DOHH2 (cell line): ENCODE data around the gene SMIM10L2A.
A peak's percentile ranks its signal among the peaks of the same experiment; 100 is the strongest.
"Not testable (repeated sequence)": the region's sequence is repeated elsewhere in the genome, so short reads cannot be mapped to it uniquely, and the experiment has no call there.

Source experiments
- H3F3A ChIP-seq: fragments of 200-600 bp; sonication (generic), shearing (Covaris generic); 2 replicates; pipeline ENCODE4 v1.6.0; 2016; ENCODE audit warnings: antibody characterized with exemption, mild to moderate bottlenecking; ENCODE audit not compliant: control insufficient read depth, insufficient read depth
- H3K27ac ChIP-seq: fragments of 200-600 bp; sonication (generic); 2 replicates; pipeline ENCODE4 v1.5.1; 2014; ENCODE audit warnings: low read depth, mild to moderate bottlenecking, low read length, moderate library complexity
- H3K27me3 ChIP-seq: fragments of 200-600 bp; sonication (generic); 2 replicates; pipeline ENCODE4 v1.6.1; 2014; ENCODE audit warnings: mild to moderate bottlenecking, low read length, mixed read lengths; ENCODE audit not compliant: control insufficient read depth
- H3K36me3 ChIP-seq: fragments of 200-600 bp; sonication (generic); 2 replicates; pipeline ENCODE4 v1.6.1; 2014; ENCODE audit warnings: mild to moderate bottlenecking, low read length, moderate library complexity, mixed read lengths; ENCODE audit not compliant: control insufficient read depth
- H3K4me1 ChIP-seq: fragments of 200-600 bp; sonication (generic); 2 replicates; pipeline ENCODE4 v1.6.1; 2014; ENCODE audit warnings: mild to moderate bottlenecking, low read length, mixed read lengths; ENCODE audit not compliant: control insufficient read depth
- H3K4me2 ChIP-seq: fragments of 200-600 bp; sonication (generic); 2 replicates; pipeline ENCODE4 v1.6.0; 2014; ENCODE audit warnings: mild to moderate bottlenecking, low read length, moderate library complexity
- H3K4me3 ChIP-seq: fragments of 200-600 bp; sonication (generic); 2 replicates; pipeline ENCODE4 v1.5.1; 2014; ENCODE audit warnings: mild to moderate bottlenecking, low read length, mixed read lengths
- H3K79me2 ChIP-seq: fragments of 200-600 bp; sonication (generic); 2 replicates; pipeline ENCODE4 v1.6.1; 2014; ENCODE audit warnings: mild to moderate bottlenecking, low read length, mixed read lengths; ENCODE audit not compliant: control insufficient read depth
- H3K9me2 ChIP-seq: fragments of 200-600 bp; sonication (generic); replicated peaks from 2 replicates; pipeline ENCODE4 v1.6.1; 2014; ENCODE audit warnings: mild to moderate bottlenecking, low read length, mixed read lengths; ENCODE audit not compliant: control insufficient read depth
- H3K9me3 ChIP-seq: fragments of 200-600 bp; sonication (generic); 2 replicates; pipeline ENCODE4 v1.6.1; 2014; ENCODE audit warnings: antibody characterized with exemption, low read length, mixed read lengths; ENCODE audit not compliant: control insufficient read depth, insufficient read depth
- H4K20me1 ChIP-seq: fragments of 200-600 bp; sonication (generic); 2 replicates; pipeline ENCODE4 v1.6.0; 2014; ENCODE audit warnings: low read depth, mild to moderate bottlenecking, antibody characterized with exemption, low read length, moderate library complexity; ENCODE audit not compliant: control insufficient read depth, insufficient read depth
- CTCF ChIP-seq: fragments of 200-600 bp; sonication (generic); IDR thresholded peaks from one replicate; pipeline ENCODE4 v1.5.1; 2014; ENCODE audit warnings: antibody characterized with exemption, mild to moderate bottlenecking, low read depth, low read length; ENCODE audit not compliant: poor library complexity, severe bottlenecking
- EZH2phosphoT487 ChIP-seq: fragments of 200-600 bp; sonication (generic); IDR thresholded peaks from 2 replicates; pipeline ENCODE4 v1.6.1; 2017; ENCODE audit warnings: borderline replicate concordance, mild to moderate bottlenecking, antibody characterized with exemption, low read length, moderate library complexity, mixed read lengths

Gene SMIM10L2A

GRCh38 chrX:135421537-135421931 is 210 bp upstream of the SMIM10L2A start:
- Histone ChIP-seq H3K36me3 (no peaks in the 10 kb centered on the region), H3K27me3 (no peaks in the 10 kb centered on the region), H3K4me2 (peak overlapping the region; percentile 60), H3F3A (no peaks in the 10 kb centered on the region), H3K4me3 (peak overlapping the region; percentile 57), H3K27ac (no peak overlapping the region), H3K4me1 (peaks cover 4% of the 10 kb centered on the region; the same call in 1 of the 2 replicates), H3K9me3 (no peaks in the 10 kb centered on the region), H3K9me2 (no peaks in the 10 kb centered on the region), H3K79me2 (no peaks in the 10 kb centered on the region), H4K20me1 (no peaks in the 10 kb centered on the region)
- TF ChIP-seq EZH2phosphoT487 (no peak), CTCF (no peak)

GRCh38 chrX:135422810-135423168 is 1.0 kb downstream of the SMIM10L2A start:
- not testable (repeated sequence) for H3K4me1 ChIP-seq, H3K79me2 ChIP-seq, H4K20me1 ChIP-seq, H3K4me3 ChIP-seq, H3K36me3 ChIP-seq, H3F3A ChIP-seq, H3K27me3 ChIP-seq, H3K27ac ChIP-seq, H3K9me3 ChIP-seq, H3K9me2 ChIP-seq, H3K4me2 ChIP-seq

- not testable (repeated sequence) for H3K4me2 ChIP-seq, H3K79me2 ChIP-seq, H3K9me3 ChIP-seq, H3K4me3 ChIP-seq, H3K27ac ChIP-seq, H3K27me3 ChIP-seq, H3K4me1 ChIP-seq, H3F3A ChIP-seq, H3K36me3 ChIP-seq, H3K9me2 ChIP-seq, H4K20me1 ChIP-seq
Observed at GRCh38 chrX:135423173-135423864, 1.6 kb downstream of the SMIM10L2A start.

- Histone ChIP-seq H3K9me2 (no peaks in the 10 kb centered on the region), H3K4me2 (no peak overlapping the region), H3K4me1 (peaks cover 4% of the 10 kb centered on the region; the same call in 1 of the 2 replicates), H3K36me3 (no peaks in the 10 kb centered on the region), H4K20me1 (no peaks in the 10 kb centered on the region), H3K27me3 (peaks cover 4% of the 10 kb centered on the region; the same call in 1 of the 2 replicates), H3K4me3 (no peak overlapping the region), H3K79me2 (no peaks in the 10 kb centered on the region), H3K27ac (no peak overlapping the region), H3K9me3 (no peaks in the 10 kb centered on the region), H3F3A (no peaks in the 10 kb centered on the region)
- no peak for TF ChIP-seq EZH2phosphoT487
- TF ChIP-seq CTCF, result no peak
Observed at GRCh38 chrX:135424469-135424868, 2.7 kb downstream of the SMIM10L2A start.
